ENCODE measurements around the gene TNFRSF18. TPM values are rescaled to one million over a fixed set of nuclear protein-coding genes. Genes with fewer than 3 reads are reported as not detected.

Gene TNFRSF18
- total and polyA plus RNA-seq, 2 donors (not counting 1 experiment from before 2014, with no cell fraction given), result 10.1 to 33.5 TPM

GRCh38 chr1:1197551-1198422 is 8.6 kb downstream of the TNFRSF18 start:
- H3K9ac ChIP-seq (ENCODE audit: low read length), result no peak overlapping the region
- peak; percentile 24 for DNase-seq
- ATAC-seq (ENCODE audit: low read depth), result no peak

More at GRCh38 chr1:1197551-1198422, 8.6 kb downstream of the TNFRSF18 start:
- peaks cover 0 to 10% (median 5%) of the 10 kb centered on the region in 4 experiments for H3K27me3 ChIP-seq (replicated peaks in 1 of 4; ENCODE audit: control extremely low read depth in 1 of 4, control insufficient read depth in 3 of 4, insufficient read depth in 4 of 4, low read length in 3 of 4)
- H3K4me3 Mint-ChIP-seq, result no peak overlapping the region
- H2AFZ ChIP-seq (ENCODE audit: insufficient read depth, low read depth, low read length, poor library complexity, severe bottlenecking), result no peak overlapping the region
- H3K27me3 Mint-ChIP-seq, result no peaks in the 10 kb centered on the region
- H3K27ac Mint-ChIP-seq, result no peak overlapping the region
- H3K79me2 ChIP-seq (ENCODE audit: control insufficient read depth, insufficient read depth, low read length), result no peaks in the 10 kb centered on the region
- H3K4me2 ChIP-seq (replicated peaks; ENCODE audit: low read depth, low read length, poor library complexity, severe bottlenecking), result no peak overlapping the region
- no peaks in the 10 kb centered on the region for H4K20me1 ChIP-seq (ENCODE audit: control insufficient read depth, insufficient read depth, low read length, poor library complexity, severe bottlenecking)
- 94% methylated on average over 44 of the region's 48 CpGs for WGBS (ENCODE audit: insufficient coverage)
- H3K4me3 ChIP-seq (ENCODE audit: control extremely low read depth in 1 of 5, extremely low read depth in 1 of 5, insufficient read depth in 1 of 5, low read depth in 2 of 5, low read length in 4 of 5), result no peak overlapping the region
- peaks cover 8% of the 10 kb centered on the region for H3K4me1 Mint-ChIP-seq
- H3K36me3 ChIP-seq (replicated peaks in 1 of 2; ENCODE audit: control extremely low read depth in 1 of 2, control insufficient read depth in 1 of 2, extremely low read depth in 1 of 2, insufficient read depth in 2 of 2, low read length in 1 of 2), result no peaks in the 10 kb centered on the region
- ChIA-PET CTCF (interaction anchor here (0.8 kb wide), 1 partner anchor 10 kb away, joined by 3 read pairs; no protein-coding TSS in a partner anchor), POLR2A (no interaction called here)
- peaks cover 1 to 20% (median 5%) of the 10 kb centered on the region in 3 donors for H3K9me3 ChIP-seq (ENCODE audit: control extremely low read depth in 1 of 3, control insufficient read depth in 2 of 3, insufficient read depth in 1 of 3, low read length in 2 of 3)
- TF ChIP-seq EZH2 (IDR thresholded peaks at IDR 0.05; ENCODE audit: borderline replicate concordance, insufficient read depth, low read depth, low read length, poor library complexity, severe bottlenecking) (no peak), CTCF (IDR thresholded peaks at IDR 0.05) (no peak)
- intact Hi-C loops (cut with micrococcal nuclease), result no loop called here
- H3K9me3 Mint-ChIP-seq (ENCODE audit: insufficient read depth), result peaks cover 8% of the 10 kb centered on the region
- H3K27ac ChIP-seq (ENCODE audit: low read length in 2 of 2), result no peak overlapping the region
- peaks cover 5 to 7% of the 10 kb centered on the region in 2 donors for H3K4me1 ChIP-seq (ENCODE audit: control insufficient read depth in 2 of 2, insufficient read depth in 2 of 2, low read length in 2 of 2)
